HG03439 (cell line): Measurements from ENCODE around the gene LGR6.
A peak's percentile ranks its signal among the peaks of the same experiment; 100 is the strongest.
"Not testable (repeated sequence)": the region's sequence is repeated elsewhere in the genome, so short reads cannot be mapped to it uniquely, and the experiment has no call there.

Experiments
- ATAC-seq: cut with Tn5 transposase; IDR thresholded peaks from one replicate; pipeline ENCODE4 v1.9.1; 2021; ENCODE audit warnings: mild to moderate bottlenecking, moderate library complexity; ENCODE audit not compliant: unreplicated experiment

LGR6 gene

GRCh38 chr1:202172015-202172355 is 21.6 kb upstream of the LGR6 start:
- no peak for ATAC-seq

- ATAC-seq = no peak
Observed at GRCh38 chr1:202173993-202174392, 19.6 kb upstream of the LGR6 start.

GRCh38 chr1:202176949-202177927 is 16.4 kb upstream of the LGR6 start:
- ATAC-seq = no peak

- ATAC-seq = no peak
Observed at GRCh38 chr1:202179828-202180750, 13.5 kb upstream of the LGR6 start.

GRCh38 chr1:202180751-202181139 is 12.9 kb upstream of the LGR6 start:
- ATAC-seq = not testable (repeated sequence)

- ATAC-seq = no peak
Observed at GRCh38 chr1:202181586-202181985, 12.0 kb upstream of the LGR6 start.

- ATAC-seq = no peak
Observed at GRCh38 chr1:202182040-202182877, 11.3 kb upstream of the LGR6 start.

GRCh38 chr1:202184750-202185460 is 8.7 kb upstream of the LGR6 start:
- ATAC-seq = peak; percentile 47

GRCh38 chr1:202186327-202186726 is 7.3 kb upstream of the LGR6 start:
- ATAC-seq = no peak

- ATAC-seq = no peak
Observed at GRCh38 chr1:202187041-202187671, 6.4 kb upstream of the LGR6 start.

GRCh38 chr1:202187697-202188407 is 5.7 kb upstream of the LGR6 start:
- ATAC-seq = no peak

GRCh38 chr1:202189001-202189790 is 4.4 kb upstream of the LGR6 start:
- ATAC-seq = no peak

- ATAC-seq = no peak
Observed at GRCh38 chr1:202189918-202190715, 3.5 kb upstream of the LGR6 start.

- ATAC-seq = not testable (repeated sequence)
Observed at GRCh38 chr1:202191391-202191790, 2.2 kb upstream of the LGR6 start.

GRCh38 chr1:202192770-202193613 is 607 bp upstream of the LGR6 start:
- no peak for ATAC-seq

- no peak for ATAC-seq
Observed at GRCh38 chr1:202194328-202194648, 689 bp downstream of the LGR6 start.
